Parathyroid adenoma (tissue), 2 donors: Measurements from ENCODE around the gene KCNB1.

Experiments
- H2AFZ ChIP-seq: fragments of 300-600 bp; sonication (generic); one replicate; pipeline ENCODE4 v1.7.0; 2017; ENCODE audit warnings: antibody characterized with exemption, mild to moderate bottlenecking
- H3K27ac ChIP-seq: fragments of 300-600 bp; sonication (generic); one replicate; pipeline ENCODE4 v1.7.0; 2017
- H3K27me3 ChIP-seq: fragments of 300-600 bp; sonication (generic); one replicate; pipeline ENCODE4 v1.7.0; 2017; ENCODE audit warnings: low read length; ENCODE audit not compliant: control insufficient read depth, insufficient read depth
- H3K36me3 ChIP-seq: fragments of 300-600 bp; sonication (generic); one replicate; pipeline ENCODE4 v1.7.0; 2017; ENCODE audit warnings: low read length; ENCODE audit not compliant: control insufficient read depth, insufficient read depth
- H3K4me1 ChIP-seq: fragments of 300-600 bp; sonication (generic); one replicate; pipeline ENCODE4 v1.7.0; 2017; ENCODE audit warnings: control low read depth
- H3K4me2 ChIP-seq: fragments of 300-600 bp; sonication (generic); one replicate; pipeline ENCODE4 v1.7.0; 2017; ENCODE audit warnings: low read length
- H3K4me3 ChIP-seq: fragments of 300-600 bp; sonication (generic); one replicate; pipeline ENCODE4 v1.7.0; 2017; ENCODE audit warnings: low read depth, low read length
- H3K79me2 ChIP-seq: fragments of 300-600 bp; sonication (generic); one replicate; pipeline ENCODE4 v1.7.0; 2017; ENCODE audit warnings: control low read depth
- H3K9ac ChIP-seq: fragments of 300-600 bp; sonication (generic); one replicate; pipeline ENCODE4 v1.7.0; 2017; ENCODE audit warnings: mild to moderate bottlenecking
- H3K9me3 ChIP-seq: fragments of 300-600 bp; sonication (generic); one replicate; pipeline ENCODE4 v1.7.0; 2017; ENCODE audit warnings: low read length; ENCODE audit not compliant: control insufficient read depth
- CTCF ChIP-seq: fragments of 300-600 bp; sonication (generic); IDR thresholded peaks from one replicate; pipeline ENCODE4 v1.7.0; 2017; ENCODE audit warnings: antibody characterized with exemption, mild to moderate bottlenecking
- donor health status: primary hyperparathyroidism.

KCNB1 gene

DNA sequence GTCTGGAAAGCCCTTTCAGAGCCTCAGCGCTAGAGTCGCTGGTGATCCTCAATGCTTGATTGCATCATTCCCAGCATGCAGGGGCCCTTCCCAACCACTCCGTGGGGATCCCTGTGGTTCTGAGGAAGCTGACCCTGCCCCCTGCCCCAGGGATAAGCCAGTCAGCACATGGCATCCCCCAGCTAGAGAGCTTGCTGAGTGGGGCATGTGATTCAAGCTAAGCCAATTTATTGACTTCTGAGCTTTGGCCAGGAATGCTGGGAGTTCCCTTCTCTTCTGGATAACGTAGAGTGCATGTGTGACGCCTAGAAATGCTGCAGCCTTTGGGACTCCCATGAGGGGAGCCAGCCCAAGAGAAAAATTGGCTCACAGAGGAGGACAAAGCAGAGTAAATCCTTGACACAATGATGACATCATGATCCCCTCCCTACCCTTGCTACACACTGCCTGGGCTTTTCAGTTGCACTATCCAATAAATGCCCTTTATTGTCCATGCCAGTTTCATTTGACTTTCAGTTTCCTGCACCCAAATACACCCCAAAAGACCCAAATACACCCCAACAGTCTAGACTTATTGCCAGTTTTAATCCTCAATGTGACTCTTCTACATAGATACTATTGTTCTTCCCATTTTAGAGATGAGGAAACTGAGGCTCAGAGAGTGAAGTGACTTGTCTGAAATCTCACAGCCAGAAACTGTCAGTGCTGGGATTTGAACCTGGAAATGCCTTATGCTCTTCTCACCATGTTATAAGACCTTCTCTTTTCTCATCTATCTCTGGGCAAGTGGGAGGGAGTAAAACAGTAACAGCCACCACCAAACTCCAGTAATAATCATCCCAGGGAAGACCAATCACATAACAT lies 34.3 kb downstream of the KCNB1 start:
- Histone ChIP-seq H3K9ac (no peak overlapping the region), H3K4me1 (no peaks in the 10 kb centered on the region), H3K9me3 (no peaks in the 10 kb centered on the region), H3K27ac (no peak overlapping the region), H3K79me2 (peaks cover 4% of the 10 kb centered on the region), H3K4me2 (no peak overlapping the region), H3K27me3 (no peaks in the 10 kb centered on the region), H3K4me3 (no peak overlapping the region), H2AFZ (no peak overlapping the region), H3K36me3 (no peaks in the 10 kb centered on the region)
- TF ChIP-seq CTCF, result no peak

DNA sequence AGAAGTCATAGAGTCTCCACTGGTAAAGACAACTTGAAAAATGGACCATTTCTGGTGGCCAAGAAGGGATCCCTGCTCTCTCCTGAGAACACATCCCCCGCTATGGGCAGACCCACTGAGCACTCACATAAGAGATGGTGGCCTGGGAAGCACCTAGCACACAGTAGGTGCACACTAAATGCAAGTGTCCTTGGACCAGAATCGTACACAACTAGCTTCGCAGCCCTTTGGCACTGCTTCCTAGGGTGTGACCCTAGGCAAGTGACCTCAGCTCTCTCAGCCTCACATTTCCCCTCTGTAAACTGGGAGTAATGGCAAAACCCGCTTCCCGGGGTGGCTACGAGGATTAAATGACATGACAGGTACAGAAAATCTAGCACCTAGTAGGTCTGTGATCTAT lies 35.1 kb downstream of the KCNB1 start:
- Histone ChIP-seq H3K27me3 (no peaks in the 10 kb centered on the region), H3K4me2 (no peak overlapping the region), H3K36me3 (no peaks in the 10 kb centered on the region), H3K4me3 (no peak overlapping the region), H2AFZ (no peak overlapping the region), H3K9me3 (no peaks in the 10 kb centered on the region), H3K4me1 (no peaks in the 10 kb centered on the region), H3K27ac (peak overlapping the region; percentile 11), H3K9ac (no peak overlapping the region), H3K79me2 (peaks cover 4% of the 10 kb centered on the region)
- TF ChIP-seq CTCF, result no peak

DNA sequence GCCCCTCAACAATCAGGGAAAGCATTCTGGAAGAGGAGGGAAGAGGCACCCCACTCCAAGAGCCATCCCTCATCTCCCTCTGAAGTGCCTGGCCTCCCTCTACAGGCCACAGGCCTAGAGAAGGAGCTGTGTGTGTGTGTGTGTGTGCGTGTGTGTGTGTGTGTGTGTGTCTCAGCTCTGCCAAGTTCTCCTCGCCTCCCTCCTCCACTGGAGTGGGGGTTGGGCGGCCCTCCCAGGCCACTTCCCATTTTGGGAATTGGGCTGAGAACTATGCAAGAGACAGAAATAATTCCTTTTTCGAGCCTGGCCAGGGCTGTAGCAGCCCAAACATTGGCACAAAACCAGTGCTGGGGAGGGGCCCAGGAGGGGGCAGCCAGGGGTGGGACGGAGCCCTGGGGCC lies 35.7 kb downstream of the KCNB1 start:
- H3K4me2 ChIP-seq, result no peak overlapping the region
- no peak for TF ChIP-seq CTCF
- H3K4me3 ChIP-seq, result no peak overlapping the region
- H3K79me2 ChIP-seq, result peaks cover 4% of the 10 kb centered on the region
- no peaks in the 10 kb centered on the region for H3K9me3 ChIP-seq
- H3K36me3 ChIP-seq, result no peaks in the 10 kb centered on the region
- no peaks in the 10 kb centered on the region for H3K27me3 ChIP-seq
- no peak overlapping the region for H2AFZ ChIP-seq
- no peaks in the 10 kb centered on the region for H3K4me1 ChIP-seq
- H3K9ac ChIP-seq, result no peak overlapping the region
- H3K27ac ChIP-seq, result no peak overlapping the region

- no peaks in the 10 kb centered on the region for H3K9me3 ChIP-seq
- H3K27me3 ChIP-seq, result no peaks in the 10 kb centered on the region
- H3K27ac ChIP-seq, result no peak overlapping the region
- H3K9ac ChIP-seq, result no peak overlapping the region
- H3K36me3 ChIP-seq, result no peaks in the 10 kb centered on the region
- no peak overlapping the region for H2AFZ ChIP-seq
- H3K4me2 ChIP-seq, result no peak overlapping the region
- peaks cover 4% of the 10 kb centered on the region for H3K79me2 ChIP-seq
- H3K4me3 ChIP-seq, result no peak overlapping the region
- H3K4me1 ChIP-seq, result no peaks in the 10 kb centered on the region
- no peak for TF ChIP-seq CTCF
Observed at GRCh38 chr20:49446080-49446479, 36.4 kb downstream of the KCNB1 start.

DNA sequence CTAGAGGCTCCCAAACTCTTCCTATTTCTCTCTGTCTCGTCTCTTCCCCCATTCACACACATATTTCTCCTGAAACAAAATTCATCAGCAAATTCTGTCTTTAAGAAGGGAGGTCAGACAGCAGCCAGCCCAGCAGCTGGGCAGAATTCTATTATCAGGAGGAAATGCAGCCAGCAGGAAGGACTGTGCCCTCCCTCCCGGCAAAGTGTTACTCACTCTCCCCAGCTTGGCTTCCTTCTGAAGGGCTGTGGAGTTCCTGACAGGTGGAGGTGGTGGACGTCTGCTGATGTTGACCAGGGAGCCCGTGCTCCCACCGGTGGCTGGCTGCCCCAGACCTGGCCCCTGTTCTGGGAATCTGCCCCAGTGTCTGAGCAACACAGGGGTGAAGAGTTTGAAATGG lies 37.3 kb downstream of the KCNB1 start:
- TF ChIP-seq CTCF, result no peak

More for the DNA sequence above, 37.3 kb downstream of the KCNB1 start:
- no peak overlapping the region for H2AFZ ChIP-seq
- H3K4me2 ChIP-seq, result no peak overlapping the region
- H3K4me3 ChIP-seq, result no peak overlapping the region
- H3K36me3 ChIP-seq, result no peaks in the 10 kb centered on the region
- no peak overlapping the region for H3K27ac ChIP-seq
- H3K9ac ChIP-seq, result no peak overlapping the region
- H3K79me2 ChIP-seq, result peaks cover 4% of the 10 kb centered on the region
- no peaks in the 10 kb centered on the region for H3K4me1 ChIP-seq
- H3K27me3 ChIP-seq, result no peaks in the 10 kb centered on the region
- no peaks in the 10 kb centered on the region for H3K9me3 ChIP-seq
